D341Med (cell line): Measurements from ENCODE around the gene NPC1L1.
"Not testable (repeated sequence)": the region's sequence is repeated elsewhere in the genome, so short reads cannot be mapped to it uniquely, and the experiment has no call there.

Experiments used
- DNase-seq: peaks from one replicate; pipeline ENCODE4 v3.0.0; 2012; ENCODE audit warnings: low spot score

NPC1L1 gene

DNA sequence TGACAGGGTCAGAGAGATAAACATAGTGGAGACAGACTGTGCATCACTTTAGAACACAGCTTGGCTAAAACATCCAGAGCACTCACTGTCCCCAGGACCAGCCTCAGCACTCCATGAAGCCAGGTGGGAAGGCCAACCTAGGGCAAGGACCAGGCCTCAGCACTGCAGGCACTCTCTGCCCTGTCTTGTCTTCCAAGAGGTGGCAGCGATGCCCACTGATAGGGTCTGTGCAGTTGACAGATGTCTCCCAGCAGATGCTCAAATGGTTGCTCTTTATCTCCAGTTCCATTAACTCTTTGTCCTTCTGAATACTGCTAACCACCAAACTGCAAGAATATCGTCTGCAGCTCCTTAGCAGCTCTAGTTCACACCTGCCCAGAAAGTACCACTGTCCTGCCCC lies 23.5 kb upstream of the NPC1L1 start:
- DNase-seq = no peak

DNA sequence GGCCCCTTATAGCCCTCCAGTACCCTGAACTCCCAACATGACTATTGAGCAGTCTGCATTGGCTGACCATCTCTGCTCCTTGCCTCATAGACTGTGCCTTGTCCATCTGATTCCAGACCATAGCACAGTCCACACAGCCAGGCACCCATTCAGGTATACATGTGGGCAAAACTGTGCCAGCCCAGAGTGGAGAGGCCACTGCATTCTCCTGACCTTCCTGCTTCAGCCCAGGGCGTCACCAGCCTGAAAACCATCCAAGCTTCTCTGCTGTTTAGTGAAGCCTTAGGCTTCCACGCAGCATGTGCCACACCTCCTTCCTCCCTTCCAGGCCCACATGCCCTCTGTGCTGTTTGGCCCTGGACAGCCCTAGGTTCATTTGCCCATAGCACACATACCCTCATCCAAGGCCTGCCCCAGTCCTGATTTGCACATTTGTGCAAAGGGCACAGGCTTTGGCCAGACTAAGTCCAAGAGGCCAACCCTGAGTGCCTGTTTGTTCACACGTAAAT lies 22.1 kb upstream of the NPC1L1 start:
- DNase-seq = no peak

DNA sequence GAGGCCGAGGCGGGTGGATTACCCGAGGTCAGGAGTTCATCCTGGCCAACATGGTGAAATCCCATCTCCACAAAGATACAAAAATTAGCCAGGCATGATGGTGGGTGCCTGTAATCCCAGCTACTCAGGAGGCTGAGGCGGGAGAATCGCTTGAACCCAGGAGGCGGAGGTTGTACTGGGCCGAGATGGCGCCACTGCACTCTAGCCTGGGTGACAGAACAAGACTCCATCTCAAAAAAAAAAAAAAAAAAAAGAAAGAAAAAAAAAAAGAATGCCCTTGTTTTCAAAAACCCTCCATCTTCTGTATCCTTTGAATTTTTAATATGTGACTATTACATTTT lies 21.5 kb upstream of the NPC1L1 start:
- DNase-seq = not testable (repeated sequence)

DNA sequence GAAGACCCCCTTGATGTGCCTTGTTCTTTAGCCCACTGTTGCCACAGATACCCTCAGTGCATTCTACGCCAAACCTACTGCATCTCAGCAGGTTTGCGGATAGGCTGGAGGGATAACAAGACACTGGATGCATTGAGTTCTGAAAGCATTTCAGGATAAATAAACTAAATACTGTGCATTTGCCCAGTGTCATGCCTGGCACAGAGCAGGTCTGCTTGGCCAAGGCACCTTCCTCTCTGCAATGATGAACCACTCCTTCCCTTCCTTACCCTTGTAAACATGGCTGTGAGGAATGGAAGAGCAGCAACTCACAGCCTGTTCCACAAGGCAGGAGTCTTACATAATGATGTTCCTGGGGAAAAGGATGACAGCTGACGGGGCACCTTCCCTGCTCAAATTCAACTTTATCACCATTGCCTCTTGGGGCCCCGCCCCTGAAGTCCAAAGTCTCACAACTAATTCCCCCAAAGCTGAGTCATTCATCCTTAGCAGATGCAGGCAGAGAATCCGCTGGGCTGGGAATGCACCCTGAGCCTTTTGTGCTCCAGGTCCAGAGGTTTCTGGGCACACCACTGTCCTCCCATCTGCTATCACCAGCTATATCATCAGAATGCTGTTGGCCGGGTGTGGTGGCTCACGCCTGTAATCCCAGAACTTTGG lies 21.0 kb upstream of the NPC1L1 start:
- DNase-seq = no peak

DNA sequence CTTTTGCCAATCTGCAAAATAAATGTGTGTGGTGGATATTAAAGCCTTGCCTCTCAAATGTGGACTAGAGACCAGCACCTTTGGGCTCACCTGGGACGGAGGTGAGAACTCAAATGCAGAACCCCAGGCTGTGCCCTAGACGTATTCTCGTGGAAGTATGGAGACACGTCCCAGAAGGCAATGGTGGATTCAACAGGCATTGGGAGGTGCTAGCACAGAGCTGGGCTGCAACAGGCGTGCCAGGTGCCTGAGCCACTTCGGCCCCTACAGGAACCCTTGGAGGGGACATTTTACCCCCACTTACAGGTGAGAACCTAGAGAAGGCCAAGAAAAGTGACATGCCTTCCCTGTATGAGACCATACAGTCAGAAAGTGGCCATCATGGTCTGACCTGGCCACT lies 20.4 kb upstream of the NPC1L1 start:
- no peak for DNase-seq

DNA sequence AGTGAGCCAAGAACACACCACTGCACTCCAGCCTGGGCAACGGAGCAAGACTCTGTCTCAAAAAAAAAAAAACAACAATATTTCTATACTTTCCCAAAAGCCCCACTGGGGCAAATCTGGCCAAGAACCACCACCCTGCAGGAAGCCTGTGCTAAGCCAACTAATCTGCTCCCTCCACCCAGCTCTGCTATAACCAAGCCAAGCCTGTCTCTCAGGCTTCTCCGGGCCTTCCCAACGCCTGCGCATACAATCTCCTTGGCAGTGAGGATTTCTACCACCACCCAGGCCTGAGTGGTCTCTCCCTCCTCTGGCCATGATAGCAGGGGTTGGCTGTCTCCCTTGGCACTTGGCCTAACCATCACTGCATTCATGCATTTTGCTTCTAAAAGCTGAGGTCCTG lies 18.4 kb upstream of the NPC1L1 start:
- DNase-seq = no peak

DNA sequence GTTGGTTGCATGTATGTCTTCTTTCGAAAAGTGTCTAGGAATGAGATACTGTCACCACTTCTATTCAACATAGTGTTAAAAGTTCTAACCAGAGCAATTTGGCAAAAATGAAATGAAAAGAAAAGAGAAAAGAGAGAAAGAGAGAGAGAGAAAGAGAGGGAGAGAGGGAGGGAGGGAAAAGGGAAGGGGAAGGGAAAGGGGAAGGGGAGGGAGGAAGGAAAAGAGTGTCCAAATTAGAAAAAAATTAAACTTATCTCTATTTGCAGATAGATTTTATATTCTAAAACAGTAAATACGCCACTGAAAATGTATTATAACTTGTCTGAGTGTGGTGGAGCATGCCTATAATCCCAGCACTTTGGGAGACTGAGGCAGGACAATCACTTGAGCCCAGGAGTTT lies 16.4 kb upstream of the NPC1L1 start:
- DNase-seq = no peak

DNA sequence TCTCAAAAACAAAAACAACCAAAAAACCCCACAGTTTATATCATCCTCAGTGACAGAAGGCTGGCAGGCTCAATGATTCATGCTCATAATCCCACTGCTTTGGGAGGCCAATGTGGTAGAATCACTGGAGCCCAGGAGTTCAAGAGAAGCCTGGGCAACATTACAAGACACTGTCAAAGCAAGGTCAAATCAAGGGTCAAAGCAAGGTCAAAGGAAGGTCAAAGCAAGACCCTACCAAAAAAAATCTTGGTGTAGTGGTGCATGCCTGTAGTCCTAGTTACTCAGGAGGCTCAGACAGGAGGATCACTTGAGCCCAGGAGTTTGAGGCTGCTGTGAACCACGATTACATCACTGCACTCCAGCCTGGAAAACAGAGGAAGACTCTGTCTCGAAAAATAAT lies 14.2 kb upstream of the NPC1L1 start:
- DNase-seq = no peak

DNA sequence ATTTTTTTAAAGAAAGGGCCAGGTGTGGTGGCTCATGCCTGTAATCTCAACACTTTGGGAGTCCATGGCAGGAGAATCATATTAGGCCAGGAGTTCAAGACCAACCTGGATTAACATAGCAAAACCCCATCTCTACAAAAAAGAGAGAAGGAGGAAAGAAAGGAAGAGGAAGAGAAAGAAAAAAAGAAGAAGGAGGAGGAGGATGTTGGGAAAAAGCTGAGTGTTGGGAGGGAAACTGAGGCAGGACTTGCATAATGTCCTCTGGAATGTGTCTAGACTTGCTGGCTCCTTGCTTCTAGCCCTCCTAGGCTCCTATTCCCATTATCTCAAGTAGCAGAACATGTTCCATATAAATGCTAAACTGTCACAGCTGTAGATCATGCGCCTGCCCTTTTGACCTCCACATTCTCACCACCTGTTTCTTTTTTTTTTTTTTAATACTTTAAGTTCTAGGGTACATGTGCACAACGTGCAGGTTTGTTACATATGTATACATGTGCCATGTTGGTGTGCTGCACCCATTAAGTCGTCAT lies 11.4 kb upstream of the NPC1L1 start:
- not testable (repeated sequence) for DNase-seq

DNA sequence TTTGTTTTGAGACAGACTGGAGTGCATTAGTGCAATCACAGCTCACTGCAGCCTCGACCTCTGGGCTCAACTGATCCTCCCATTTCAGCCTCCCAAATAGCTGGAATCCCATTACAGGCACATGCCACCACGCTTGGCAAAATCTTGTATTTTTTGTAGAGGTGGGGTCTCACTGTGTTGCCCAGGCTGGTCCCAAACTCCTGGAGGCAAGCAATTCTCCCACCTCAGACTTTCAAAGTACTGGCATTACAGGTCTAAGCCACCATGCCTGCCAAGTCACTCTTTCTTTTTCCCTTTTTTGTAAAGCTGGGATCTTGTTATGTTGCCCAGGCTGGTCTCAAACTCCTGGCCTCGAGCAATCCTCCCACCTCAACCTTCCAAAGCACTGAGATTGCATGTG lies 8.3 kb upstream of the NPC1L1 start:
- DNase-seq = no peak

DNA sequence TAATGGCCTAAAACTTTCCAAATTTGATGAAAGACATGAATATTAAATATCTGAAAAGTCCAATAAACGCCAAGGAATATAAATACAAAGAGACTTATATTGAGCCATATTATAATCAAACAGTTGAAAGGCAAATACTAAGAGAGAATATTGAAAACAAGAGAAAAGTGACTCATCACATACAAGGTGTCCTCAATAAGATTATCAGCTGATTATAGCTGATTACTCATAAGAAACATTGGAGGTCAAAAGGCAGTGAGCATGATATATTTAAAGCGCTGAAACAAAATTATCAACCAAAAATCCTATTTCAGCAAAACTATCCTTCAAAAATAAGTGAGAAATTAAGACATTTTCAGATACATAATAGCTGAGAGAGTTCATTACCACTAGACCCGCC lies 7.8 kb upstream of the NPC1L1 start:
- DNase-seq = no peak

DNA sequence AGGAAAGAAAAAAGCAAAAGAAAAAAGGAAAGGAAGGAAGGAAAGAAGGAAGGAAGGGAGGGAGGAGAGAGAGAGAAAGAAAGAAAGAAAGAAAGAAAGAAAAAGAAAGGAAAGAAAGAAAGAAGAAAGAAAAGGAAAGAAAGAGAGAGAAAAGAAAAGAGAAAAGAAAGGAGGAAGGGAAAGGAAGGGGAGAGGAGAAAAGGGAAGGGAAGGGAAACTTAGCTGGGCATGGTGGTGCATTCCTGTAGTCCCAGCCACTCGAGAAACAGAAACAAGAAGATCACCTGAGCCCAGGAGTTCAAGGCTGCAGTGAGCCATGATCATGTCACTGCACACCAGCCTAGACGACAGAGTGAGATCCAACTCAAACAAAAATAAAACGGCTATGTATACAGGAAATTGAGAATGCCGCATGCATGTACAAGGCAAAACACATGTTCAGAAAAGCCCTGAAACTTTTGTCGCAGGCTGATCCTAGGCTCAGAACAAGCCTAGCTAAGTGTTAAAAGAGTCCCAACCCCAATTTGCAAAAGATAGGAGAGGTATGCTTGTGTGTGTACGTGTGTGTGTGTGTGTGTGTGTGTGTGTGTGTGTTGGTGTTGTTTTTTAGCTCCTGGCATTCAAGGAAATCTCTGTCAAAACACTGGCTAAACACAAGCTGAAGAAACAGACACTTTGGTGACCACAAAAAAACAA lies 6.6 kb upstream of the NPC1L1 start:
- no peak for DNase-seq

DNA sequence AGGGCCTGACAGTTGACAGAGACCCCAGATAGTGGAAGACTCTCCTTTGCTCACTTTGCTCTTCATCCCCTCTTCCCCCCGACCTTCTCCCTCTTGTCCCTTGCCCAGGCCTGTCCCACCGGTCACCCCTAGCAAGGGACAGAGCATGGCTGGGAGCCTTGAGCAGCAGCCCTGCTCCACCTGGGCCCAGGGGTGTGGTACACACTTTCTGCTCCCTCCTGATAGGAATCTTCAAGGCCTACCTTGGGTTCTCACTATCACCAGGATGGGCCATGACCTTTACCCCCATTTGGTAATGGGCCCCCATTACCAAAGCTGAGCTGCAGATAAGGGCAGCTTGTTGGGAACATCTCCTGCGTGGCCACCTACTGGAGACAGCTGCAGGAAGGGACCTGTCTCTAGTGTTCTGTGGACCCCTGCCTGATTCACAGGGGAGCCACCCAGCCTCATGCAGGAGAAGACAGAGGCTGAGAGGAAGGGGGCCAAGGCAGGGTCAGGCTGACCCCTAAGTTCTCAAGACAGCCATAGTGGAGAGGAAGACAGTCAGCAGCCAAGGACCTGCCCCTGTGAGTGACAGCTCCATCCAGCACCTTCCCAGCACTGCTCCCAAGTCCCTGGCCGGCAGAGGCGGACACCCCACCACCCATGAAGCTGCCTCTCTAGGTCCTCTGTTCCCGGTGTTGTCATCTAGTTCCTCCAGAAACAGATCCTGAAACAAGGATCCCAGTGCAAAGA lies 913 bp upstream of the NPC1L1 start:
- no peak for DNase-seq

DNA sequence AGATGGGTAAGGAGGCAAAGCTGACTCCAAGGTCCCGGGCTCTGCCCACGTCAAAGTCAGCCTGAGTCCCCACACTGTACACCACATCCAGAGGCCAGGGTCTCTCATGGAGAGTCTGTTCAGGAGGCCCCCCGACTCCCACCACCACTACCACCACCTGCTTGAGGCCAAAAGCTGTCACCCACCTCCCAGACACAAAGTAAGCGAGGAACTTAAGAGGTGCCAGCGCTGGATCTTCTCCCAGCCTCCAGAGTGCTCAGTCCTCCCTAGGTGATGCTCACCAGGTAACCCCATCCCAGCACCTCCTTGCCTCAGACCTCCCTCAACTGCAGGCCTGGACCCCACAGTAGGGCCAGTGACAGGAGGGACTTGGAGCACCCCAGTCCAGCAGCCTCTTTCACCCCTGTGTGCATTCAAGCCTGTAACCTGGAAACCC lies 520 bp downstream of the NPC1L1 start:
- no peak for DNase-seq

DNA sequence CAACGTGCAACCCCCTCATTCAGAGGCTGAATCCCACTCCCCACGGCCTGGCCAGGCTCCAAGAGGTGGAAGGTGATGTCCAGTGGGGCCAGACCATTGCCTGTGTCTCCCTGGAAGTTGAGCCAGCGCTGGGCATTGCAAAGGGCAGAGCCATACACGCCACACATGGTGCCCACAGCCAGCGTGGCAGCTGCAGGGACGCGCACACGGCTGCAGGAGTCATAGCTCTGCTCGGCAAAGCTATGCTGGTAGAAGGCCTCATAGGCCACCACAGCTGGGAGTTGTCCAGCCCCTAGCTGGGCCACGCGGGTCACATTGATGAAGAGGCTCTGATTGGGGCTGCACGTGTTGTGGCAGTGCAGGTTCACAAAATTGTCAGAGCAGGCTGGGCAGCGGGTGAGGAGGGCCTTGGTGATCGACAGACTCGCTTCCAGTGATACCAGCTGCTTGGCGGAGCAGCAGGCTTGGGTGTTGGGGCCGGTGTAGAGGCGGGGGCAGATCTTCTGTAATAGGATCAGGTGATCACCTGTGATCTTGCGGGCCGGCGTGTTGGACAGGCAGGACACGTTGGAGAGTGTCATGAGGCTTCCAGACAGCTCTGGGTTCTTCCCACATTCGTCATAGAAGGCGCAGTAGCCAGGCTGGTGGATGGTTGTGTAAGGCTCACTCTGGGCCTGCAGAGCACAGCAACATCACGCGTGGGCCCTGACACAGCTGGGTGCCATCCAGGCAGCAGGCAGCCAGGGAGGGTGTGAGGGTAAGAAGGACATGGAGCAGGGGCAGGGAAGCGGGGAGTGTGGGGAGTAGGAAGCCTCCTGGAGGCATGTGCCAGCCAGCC lies 1.2 kb downstream of the NPC1L1 start:
- no peak for DNase-seq

DNA sequence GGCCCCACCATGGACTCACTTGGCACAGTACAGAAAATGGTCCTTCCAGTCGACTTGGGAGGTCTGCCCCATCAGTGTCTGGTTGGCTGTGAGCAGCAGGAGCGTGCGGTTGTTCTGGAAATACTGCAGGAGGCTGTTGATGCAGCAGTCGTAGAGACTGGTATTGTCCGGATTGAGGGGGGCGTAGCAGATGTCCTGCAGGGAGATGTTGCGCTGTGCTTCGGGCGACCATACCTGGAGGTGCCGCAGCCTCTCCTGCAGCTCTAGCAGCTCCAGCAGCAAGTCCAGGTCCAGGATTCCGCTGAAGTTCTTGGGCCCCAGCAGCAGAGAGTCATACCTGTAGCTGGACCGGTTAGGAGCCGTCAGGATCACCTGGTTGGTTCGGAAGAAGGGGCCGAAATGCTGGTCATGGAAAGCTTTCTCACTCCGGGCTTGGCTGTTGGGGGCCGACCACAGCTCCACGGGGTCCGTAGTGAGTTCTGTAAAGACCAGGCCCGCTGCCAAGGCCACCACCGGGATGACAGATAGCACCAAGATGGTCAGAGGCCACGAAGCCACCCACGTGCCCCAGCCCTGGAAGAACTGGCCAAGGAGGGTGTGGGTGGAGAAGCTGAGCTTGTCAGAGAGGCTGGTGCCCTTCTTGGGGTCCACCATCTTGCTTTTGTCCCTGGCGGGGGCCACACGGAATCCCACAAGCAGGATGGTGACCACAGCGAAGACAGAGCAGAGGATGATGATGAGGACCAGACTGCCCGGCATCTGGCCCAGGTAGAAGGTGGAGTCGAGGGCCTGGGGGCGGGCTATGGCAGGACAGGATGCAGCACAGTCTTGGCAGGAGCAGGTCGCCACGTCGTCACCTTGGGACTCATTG lies 2.1 kb downstream of the NPC1L1 start:
- DNase-seq = no peak

DNA sequence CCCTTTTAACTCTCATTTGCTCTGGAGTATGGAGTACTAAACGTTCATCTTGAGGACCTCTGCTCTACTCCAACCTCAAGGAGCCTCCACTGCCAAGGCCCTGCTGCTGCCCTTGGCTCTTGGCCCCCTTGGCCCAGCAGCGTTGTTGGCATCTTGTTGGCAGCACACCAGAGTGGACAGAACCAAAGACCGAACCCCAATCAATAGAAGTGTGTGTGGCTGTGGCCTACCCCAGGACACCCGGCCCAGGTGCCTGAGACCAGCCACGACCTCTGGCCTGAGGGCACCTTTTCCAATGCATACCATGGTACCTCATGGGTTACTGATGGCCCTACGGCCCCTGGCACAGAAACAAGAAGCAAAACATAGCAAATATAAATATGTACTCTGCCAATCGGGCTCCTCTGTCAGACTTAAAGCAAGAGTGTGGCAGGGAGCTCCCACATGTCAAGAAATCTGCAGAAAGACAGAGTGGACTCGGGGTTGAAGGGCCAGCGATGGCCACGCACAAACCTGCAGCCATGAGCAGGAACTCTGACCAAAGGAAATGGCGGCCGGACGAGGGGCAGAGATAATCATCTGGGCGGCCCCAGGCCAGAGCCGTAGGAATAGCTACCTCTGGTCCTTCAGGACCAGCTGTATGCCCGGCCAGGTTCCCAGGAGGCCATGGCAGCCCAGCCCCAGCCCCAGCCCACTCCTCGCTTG lies 2.9 kb downstream of the NPC1L1 start:
- DNase-seq = no peak

DNA sequence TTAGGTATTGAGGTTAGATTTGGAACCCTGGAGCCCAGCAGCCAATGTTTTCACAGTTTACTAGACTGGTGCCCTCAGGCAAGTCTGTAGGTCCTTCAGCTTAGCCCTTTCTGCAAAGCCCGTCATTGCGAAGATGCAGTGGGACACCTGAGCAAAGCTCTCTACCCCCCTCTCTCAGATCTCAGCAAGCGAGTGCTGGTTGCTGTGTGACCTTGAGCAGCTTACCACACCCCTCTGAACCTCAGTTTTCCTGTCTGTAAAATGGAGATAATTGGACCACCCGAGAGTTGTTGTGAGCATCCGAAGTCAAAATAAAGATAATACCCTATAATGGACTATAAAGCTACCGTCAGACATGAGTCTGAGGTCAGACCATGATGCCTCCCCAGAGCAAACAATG lies 3.7 kb downstream of the NPC1L1 start:
- DNase-seq = no peak

DNA sequence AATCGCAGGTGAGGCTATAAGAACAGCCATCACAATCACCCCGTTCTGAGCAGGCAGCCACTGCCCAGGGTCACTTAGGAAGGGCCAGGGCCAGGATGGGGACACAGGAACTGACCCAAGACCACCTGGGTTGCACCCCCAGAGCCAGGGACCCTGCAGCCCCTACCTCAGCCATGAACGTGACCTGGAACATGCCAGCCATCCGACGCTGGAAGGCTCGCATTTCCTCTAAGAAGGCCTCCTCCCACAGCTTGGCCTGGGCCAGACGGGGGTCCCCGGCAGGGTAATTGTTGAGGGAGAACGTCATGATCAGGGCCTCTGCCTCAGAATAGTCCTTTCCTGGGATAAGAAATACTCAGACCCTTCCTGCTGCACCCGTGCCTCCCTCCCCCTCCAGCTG lies 5.0 kb downstream of the NPC1L1 start:
- no peak for DNase-seq

DNA sequence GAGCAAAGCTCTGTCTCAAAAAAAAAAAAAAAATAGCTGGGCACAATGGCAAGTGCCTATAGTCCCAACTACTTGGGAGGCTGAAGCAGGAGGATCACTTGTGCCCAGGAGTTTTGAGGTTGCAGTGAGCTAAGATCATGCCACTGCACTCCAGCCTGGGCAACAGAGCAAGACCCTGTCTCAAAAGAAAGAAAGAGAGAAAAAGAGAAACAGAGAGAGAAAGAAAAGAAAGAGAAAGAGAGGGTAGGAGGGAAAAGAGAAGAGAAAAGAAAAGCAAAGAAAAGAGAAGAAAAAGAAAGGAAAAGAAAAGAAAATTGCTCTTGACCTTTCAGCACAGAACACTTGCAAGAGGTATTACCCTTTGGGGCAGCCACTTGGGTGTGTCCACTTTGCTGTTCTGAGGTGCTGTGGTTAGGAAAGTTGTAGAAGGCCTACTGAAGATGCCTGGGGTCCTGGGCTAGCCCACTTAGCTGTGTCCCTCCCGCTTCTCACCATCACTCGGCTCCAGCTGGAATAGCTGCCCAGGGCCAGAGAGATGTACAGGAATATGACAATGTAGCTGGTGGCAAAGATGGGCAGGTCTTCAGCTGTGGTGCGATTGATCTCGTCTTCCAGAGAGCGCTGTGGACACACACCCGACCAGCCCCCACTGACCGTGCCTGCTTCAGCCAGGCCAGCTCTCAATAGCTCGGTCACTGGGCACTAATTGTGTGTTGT lies 5.6 kb downstream of the NPC1L1 start:
- DNase-seq = peak; percentile 21
